Melanocyte of skin (primary cell): Measurements from ENCODE around the gene MAGEA9. TPM values are rescaled to one million over a fixed set of nuclear protein-coding genes. Genes with fewer than 3 reads are reported as not detected.

Source experiments
- small RNA-seq, 2 donors: library from RNA; depleted of rRNA; stranded (forward); fragments of <200 nt; gene quantifications; one replicate each; pipeline ENCODE3, GENCODE V24; 2012
- total RNA-seq, 2 donors: library from RNA; depleted of rRNA; stranded (reverse); fragments of >200 nt; gene quantifications; 2 replicates each; pipeline ENCODE4 v1.2.3, GENCODE V29; 2012

The MAGEA9 gene, protein sequence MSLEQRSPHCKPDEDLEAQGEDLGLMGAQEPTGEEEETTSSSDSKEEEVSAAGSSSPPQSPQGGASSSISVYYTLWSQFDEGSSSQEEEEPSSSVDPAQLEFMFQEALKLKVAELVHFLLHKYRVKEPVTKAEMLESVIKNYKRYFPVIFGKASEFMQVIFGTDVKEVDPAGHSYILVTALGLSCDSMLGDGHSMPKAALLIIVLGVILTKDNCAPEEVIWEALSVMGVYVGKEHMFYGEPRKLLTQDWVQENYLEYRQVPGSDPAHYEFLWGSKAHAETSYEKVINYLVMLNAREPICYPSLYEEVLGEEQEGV
- total RNA-seq = not detected

DNA sequence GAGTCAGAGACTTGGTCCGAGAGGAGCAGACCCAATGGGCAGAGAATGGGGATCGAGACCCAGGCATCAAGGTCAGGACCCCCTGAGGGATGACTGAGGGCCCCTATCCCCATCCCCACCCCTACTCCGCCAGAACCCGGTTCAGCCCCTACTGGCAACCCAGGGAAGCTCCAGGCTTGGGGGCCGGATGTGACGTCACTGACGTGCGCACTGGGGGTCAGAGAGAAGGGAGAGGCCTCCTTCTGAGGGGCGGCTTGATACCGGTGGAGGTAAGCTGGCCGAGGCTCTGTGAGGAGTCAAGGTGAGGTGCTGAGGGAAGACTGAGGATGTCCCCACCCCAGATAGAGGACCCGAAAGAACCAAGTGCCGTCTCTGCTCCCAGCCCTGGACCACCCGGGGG, at the start of gene MAGEA9:
TSS of gene MAGEA9 (plus strand) at position 204 of the 400 bp plus-strand sequence. CDS start 4,281 bp downstream, outside the sequence.

GRCh38 chrX:149773768-149774167, 8.0 kb upstream of the MAGEA9 start, which contains the start of gene HSFX1:
HSFX1 (plus strand) TSS chrX:149774068; CDS start chrX:149774682, 614 bp downstream.

Small RNA genes within 50 kb of the gene (small RNA-seq; reads per million reads assigned to genes)
- 0 reads per million in 2 donors for gene AC244098.1
- 0 reads per million in 2 donors for gene AC244098.2
- gene AC244098.3 = 0 reads per million in 2 donors

Other genes starting within 250 kb of the MAGEA9 start
- gene EOLA1, start 240.9 kb upstream of the MAGEA9 start, total RNA-seq = 10 to 100 TPM; 11.7 TPM
- not detected for gene HSFX3, start 232.0 kb upstream of the MAGEA9 start, total RNA-seq
- gene MAGEA9B, start 194.5 kb upstream of the MAGEA9 start, total RNA-seq = not detected
- under 1 TPM in 1 of 2 donors, not detected in 1; under 0.01 TPM for gene HSFX2, start 186.6 kb upstream of the MAGEA9 start, total RNA-seq
- gene TMEM185A, start 150.1 kb upstream of the MAGEA9 start, total RNA-seq = 10 to 100 TPM; 15.8 to 17.0 TPM
- not detected for gene MAGEA11, start 69.9 kb upstream of the MAGEA9 start, total RNA-seq
- gene HSFX1, start 7.9 kb upstream of the MAGEA9 start, total RNA-seq = under 1 TPM; 0.33 to 0.34 TPM
- gene MAGEA8, start 99.3 kb downstream of the MAGEA9 start, total RNA-seq = not detected
- not detected for gene HSFX4, start 147.6 kb downstream of the MAGEA9 start, total RNA-seq
- 10 to 100 TPM; 17.6 to 22.3 TPM for gene EOLA2, start 156.6 kb downstream of the MAGEA9 start, total RNA-seq